Measurements from ENCODE around the gene C22orf31.

The C22orf31 gene

DNA sequence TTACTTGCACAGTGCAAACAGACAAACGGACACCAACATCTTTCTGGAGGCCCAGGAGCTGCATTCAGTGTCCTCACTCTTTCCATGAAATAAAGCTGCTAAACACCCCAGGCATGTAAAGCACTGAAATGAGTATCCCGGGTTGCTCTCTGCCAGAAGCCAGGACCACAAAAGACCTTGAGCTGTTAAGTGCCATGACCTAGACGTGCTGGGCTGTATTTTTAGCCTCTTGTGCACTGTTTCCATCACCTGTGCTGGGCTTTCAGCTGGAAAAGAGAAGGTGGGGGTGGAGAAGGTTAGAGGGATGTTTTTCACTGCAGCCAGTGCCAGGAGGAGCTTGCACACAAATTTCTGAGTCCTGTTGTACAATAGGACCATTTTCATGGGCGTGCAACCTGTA, 7.8 kb upstream of the C22orf31 start:
- peaks cover 4% of the 10 kb centered on the region for H3K79me1 ChIP-seq (ENCODE audit: low read length)
- H3K18ac ChIP-seq (ENCODE audit: low read length) = no peak overlapping the region
- H2BK12ac ChIP-seq (ENCODE audit: low read length) = no peak overlapping the region
- peaks cover 3% of the 10 kb centered on the region for H3K9me3 ChIP-seq (ENCODE audit: insufficient read depth, low read depth, low read length)
- WGBS (ENCODE audit: extremely low coverage, insufficient coverage, insufficient read length) = no CpG with 5 or more reads among the region's 4 CpGs
- peaks cover 7% of the 10 kb centered on the region for H3K27me3 ChIP-seq (ENCODE audit: insufficient read depth, low read length)
- no peak overlapping the region for H2BK120ac ChIP-seq (ENCODE audit: insufficient read depth, low read length, poor library complexity)
- H2AFZ ChIP-seq (ENCODE audit: insufficient read depth, low read length, poor library complexity) = no peak overlapping the region
- H3K4ac ChIP-seq (ENCODE audit: low read depth, low read length) = no peak overlapping the region
- no peak overlapping the region for H3K4me2 ChIP-seq (ENCODE audit: low read length)
- H3K14ac ChIP-seq (ENCODE audit: low read length) = no peak overlapping the region
- H3K9ac ChIP-seq (ENCODE audit: low read length) = no peak overlapping the region
- no peaks in the 10 kb centered on the region for H3K79me2 ChIP-seq (ENCODE audit: control insufficient read depth, insufficient read depth, low read length, poor library complexity)
- DNase-seq = no peak
- no peak overlapping the region for H4K12ac ChIP-seq (ENCODE audit: low read depth, low read length)
- no peak overlapping the region for H2AK5ac ChIP-seq (ENCODE audit: low read length)
- H4K91ac ChIP-seq (ENCODE audit: low read depth, low read length) = no peak overlapping the region
- H3K23ac ChIP-seq (ENCODE audit: low read length) = no peak overlapping the region
- H3K4me1 ChIP-seq (ENCODE audit: control insufficient read depth in 1 of 2, insufficient read depth in 2 of 2, low read length in 2 of 2) = peaks cover 3 to 18% of the 10 kb centered on the region in 2 experiments
- no peaks in the 10 kb centered on the region for H3K36me3 ChIP-seq (ENCODE audit: control insufficient read depth in 1 of 2, insufficient read depth in 2 of 2, low read length in 2 of 2)
- H3K4me3 ChIP-seq (ENCODE audit: low read depth, low read length) = no peak overlapping the region
- H3K27ac ChIP-seq (ENCODE audit: low read depth, low read length) = no peak overlapping the region
- H2BK5ac ChIP-seq (ENCODE audit: low read depth, low read length, poor library complexity) = no peak overlapping the region
- H4K8ac ChIP-seq (ENCODE audit: low read depth, low read length) = no peak overlapping the region

DNA sequence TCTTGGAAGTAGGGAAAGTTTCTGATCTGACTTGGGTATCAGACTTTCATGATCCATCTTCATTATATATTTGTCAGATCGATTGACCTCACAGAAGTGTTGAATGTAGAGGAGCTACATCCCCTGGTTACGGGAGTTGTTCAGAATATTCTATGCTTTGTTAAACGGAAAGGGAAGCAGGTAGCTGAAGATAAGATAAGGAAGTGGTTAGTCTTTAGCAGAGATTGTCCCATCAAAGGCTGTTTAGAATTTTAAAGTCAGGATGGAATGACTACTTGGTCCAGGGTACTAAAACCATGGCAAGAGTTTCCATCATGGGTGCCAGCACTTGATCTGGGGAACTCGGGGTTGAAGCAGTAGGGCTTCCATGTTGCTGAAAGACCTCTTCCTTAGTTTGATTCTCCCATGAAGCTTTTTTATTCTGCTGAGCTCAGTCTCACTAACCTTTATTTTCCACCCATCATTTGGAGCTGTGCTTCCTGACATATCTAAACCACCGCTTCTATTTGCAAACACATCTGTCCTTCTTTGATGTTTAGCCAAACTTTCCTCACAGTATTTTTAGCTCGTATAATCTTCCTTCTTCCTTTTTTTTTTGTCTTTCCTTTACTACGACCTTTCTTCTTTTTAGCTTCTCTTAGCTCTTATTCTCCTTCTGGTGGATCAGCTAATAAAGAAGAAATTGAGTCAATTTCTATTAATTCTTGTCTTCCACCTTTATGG, 4.0 kb upstream of the C22orf31 start:
- no peaks in the 10 kb centered on the region for H3K79me2 ChIP-seq (ENCODE audit: control insufficient read depth, insufficient read depth, low read length, poor library complexity)
- H3K4me3 ChIP-seq (ENCODE audit: low read depth, low read length) = no peak overlapping the region
- no CpG with 5 or more reads among the region's 7 CpGs for WGBS (ENCODE audit: extremely low coverage, insufficient coverage, insufficient read length)
- no peaks in the 10 kb centered on the region for H3K27me3 ChIP-seq (ENCODE audit: insufficient read depth, low read length)
- H2BK120ac ChIP-seq (ENCODE audit: insufficient read depth, low read length, poor library complexity) = no peak overlapping the region
- H4K91ac ChIP-seq (ENCODE audit: low read depth, low read length) = no peak overlapping the region
- peaks cover 4% of the 10 kb centered on the region for H3K9me3 ChIP-seq (ENCODE audit: insufficient read depth, low read depth, low read length)
- H2BK12ac ChIP-seq (ENCODE audit: low read length) = no peak overlapping the region
- no peaks in the 10 kb centered on the region for H3K4me1 ChIP-seq (ENCODE audit: control insufficient read depth in 1 of 2, insufficient read depth in 2 of 2, low read length in 2 of 2)
- peaks cover 3% of the 10 kb centered on the region for H3K79me1 ChIP-seq (ENCODE audit: low read length)
- no peak overlapping the region for H3K18ac ChIP-seq (ENCODE audit: low read length)
- no peak overlapping the region for H2BK5ac ChIP-seq (ENCODE audit: low read depth, low read length, poor library complexity)
- no peak overlapping the region for H4K8ac ChIP-seq (ENCODE audit: low read depth, low read length)
- no peak for DNase-seq
- H3K27ac ChIP-seq (ENCODE audit: low read depth, low read length) = no peak overlapping the region
- no peak overlapping the region for H3K23ac ChIP-seq (ENCODE audit: low read length)
- no peaks in the 10 kb centered on the region for H3K36me3 ChIP-seq (ENCODE audit: control insufficient read depth in 1 of 2, insufficient read depth in 2 of 2, low read length in 2 of 2)
- H2AFZ ChIP-seq (ENCODE audit: insufficient read depth, low read length, poor library complexity) = no peak overlapping the region
- H3K4ac ChIP-seq (ENCODE audit: low read depth, low read length) = no peak overlapping the region
- H3K4me2 ChIP-seq (ENCODE audit: low read length) = no peak overlapping the region
- H4K12ac ChIP-seq (ENCODE audit: low read depth, low read length) = no peak overlapping the region
- no peak overlapping the region for H2AK5ac ChIP-seq (ENCODE audit: low read length)
- H3K14ac ChIP-seq (ENCODE audit: low read length) = no peak overlapping the region
- no peak overlapping the region for H3K9ac ChIP-seq (ENCODE audit: low read length)

DNA sequence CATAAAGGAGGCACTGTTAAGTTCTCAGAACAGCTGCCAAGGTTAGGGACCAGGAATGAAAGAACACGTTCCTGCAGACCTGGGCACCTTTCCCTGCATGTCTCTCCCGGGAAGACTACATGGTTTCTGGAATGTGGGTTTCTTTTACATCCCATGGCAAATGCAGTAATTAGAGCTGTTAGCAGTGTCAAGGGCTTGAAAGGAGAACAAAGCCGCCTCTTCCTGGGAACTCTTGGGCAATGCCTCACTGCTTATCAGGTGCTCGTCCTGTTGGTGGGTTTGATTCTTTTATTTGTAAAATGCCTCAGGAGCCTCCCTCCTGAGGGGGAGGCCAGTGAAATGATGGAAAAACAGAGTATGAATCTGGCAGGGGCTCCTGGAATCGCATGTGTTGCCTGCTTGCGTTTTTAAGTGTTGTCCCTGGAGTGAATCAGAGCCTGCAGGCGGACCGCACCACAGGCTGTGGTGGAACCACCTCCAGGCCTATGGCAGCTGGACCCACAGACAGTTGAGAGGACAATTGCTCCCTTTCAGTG, 723 bp upstream of the C22orf31 start:
- peaks cover 3% of the 10 kb centered on the region for H3K79me1 ChIP-seq (ENCODE audit: low read length)
- H3K27me3 ChIP-seq (ENCODE audit: insufficient read depth, low read length) = no peaks in the 10 kb centered on the region
- no peak for DNase-seq
- no peak overlapping the region for H3K23ac ChIP-seq (ENCODE audit: low read length)
- H3K4ac ChIP-seq (ENCODE audit: low read depth, low read length) = no peak overlapping the region
- H3K9ac ChIP-seq (ENCODE audit: low read length) = no peak overlapping the region
- no CpG with 5 or more reads among the region's 8 CpGs for WGBS (ENCODE audit: extremely low coverage, insufficient coverage, insufficient read length)
- no peak overlapping the region for H2BK12ac ChIP-seq (ENCODE audit: low read length)
- no peak overlapping the region for H2AK5ac ChIP-seq (ENCODE audit: low read length)
- no peak overlapping the region for H2AFZ ChIP-seq (ENCODE audit: insufficient read depth, low read length, poor library complexity)
- H3K79me2 ChIP-seq (ENCODE audit: control insufficient read depth, insufficient read depth, low read length, poor library complexity) = no peaks in the 10 kb centered on the region
- H3K4me3 ChIP-seq (ENCODE audit: low read depth, low read length) = no peak overlapping the region
- no peak overlapping the region for H2BK5ac ChIP-seq (ENCODE audit: low read depth, low read length, poor library complexity)
- peaks cover 4% of the 10 kb centered on the region for H3K9me3 ChIP-seq (ENCODE audit: insufficient read depth, low read depth, low read length)
- H2BK120ac ChIP-seq (ENCODE audit: insufficient read depth, low read length, poor library complexity) = peak overlapping the region; percentile 41
- H3K36me3 ChIP-seq (ENCODE audit: control insufficient read depth in 1 of 2, insufficient read depth in 2 of 2, low read length in 2 of 2) = no peaks in the 10 kb centered on the region
- no peak overlapping the region for H3K18ac ChIP-seq (ENCODE audit: low read length)
- H4K8ac ChIP-seq (ENCODE audit: low read depth, low read length) = no peak overlapping the region
- no peak overlapping the region for H3K4me2 ChIP-seq (ENCODE audit: low read length)
- H3K27ac ChIP-seq (ENCODE audit: low read depth, low read length) = no peak overlapping the region
- H3K4me1 ChIP-seq (ENCODE audit: control insufficient read depth in 1 of 2, insufficient read depth in 2 of 2, low read length in 2 of 2) = no peaks in the 10 kb centered on the region
- H4K91ac ChIP-seq (ENCODE audit: low read depth, low read length) = no peak overlapping the region
- no peak overlapping the region for H4K12ac ChIP-seq (ENCODE audit: low read depth, low read length)
- H3K14ac ChIP-seq (ENCODE audit: low read length) = peak overlapping the region; percentile 53

DNA sequence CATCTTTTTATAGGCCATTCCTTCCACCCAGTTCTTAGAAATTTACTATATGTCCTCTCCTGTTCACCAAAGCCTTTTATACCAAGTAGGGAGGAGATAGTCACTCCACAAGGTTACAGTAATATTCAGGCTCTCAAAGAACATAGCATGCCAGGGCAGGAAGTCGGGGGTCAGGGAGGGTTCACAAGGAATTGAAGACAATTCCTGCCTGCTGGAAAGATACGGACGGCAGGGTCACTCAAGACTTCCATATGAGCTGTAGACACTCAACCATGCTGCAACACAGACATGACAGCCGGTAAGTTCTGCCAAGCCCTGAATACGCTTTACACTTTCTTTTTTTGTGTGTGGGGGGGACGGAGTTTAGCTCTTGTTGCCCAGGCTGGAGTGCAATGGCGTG, 700 bp downstream of the C22orf31 start:
- Histone ChIP-seq H3K4ac (ENCODE audit: low read depth, low read length) (no peak overlapping the region), H2AK5ac (ENCODE audit: low read length) (no peak overlapping the region), H3K79me1 (ENCODE audit: low read length) (peaks cover 3% of the 10 kb centered on the region), H2BK12ac (ENCODE audit: low read length) (no peak overlapping the region), H3K4me3 (ENCODE audit: low read depth, low read length) (no peak overlapping the region), H3K4me2 (ENCODE audit: low read length) (no peak overlapping the region), H2BK120ac (ENCODE audit: insufficient read depth, low read length, poor library complexity) (peak overlapping the region; percentile 7), H3K36me3 (ENCODE audit: control insufficient read depth in 1 of 2, insufficient read depth in 2 of 2, low read length in 2 of 2) (no peaks in the 10 kb centered on the region), H3K9ac (ENCODE audit: low read length) (no peak overlapping the region), H4K12ac (ENCODE audit: low read depth, low read length) (no peak overlapping the region), H3K27ac (ENCODE audit: low read depth, low read length) (no peak overlapping the region), H3K23ac (ENCODE audit: low read length) (no peak overlapping the region), H3K79me2 (ENCODE audit: control insufficient read depth, insufficient read depth, low read length, poor library complexity) (no peaks in the 10 kb centered on the region), H2AFZ (ENCODE audit: insufficient read depth, low read length, poor library complexity) (no peak overlapping the region), H4K91ac (ENCODE audit: low read depth, low read length) (peak overlapping the region; percentile 43), H2BK5ac (ENCODE audit: low read depth, low read length, poor library complexity) (no peak overlapping the region), H3K18ac (ENCODE audit: low read length) (no peak overlapping the region), H3K27me3 (ENCODE audit: insufficient read depth, low read length) (no peaks in the 10 kb centered on the region), H3K9me3 (ENCODE audit: insufficient read depth, low read depth, low read length) (peaks cover 4% of the 10 kb centered on the region), H4K8ac (ENCODE audit: low read depth, low read length) (no peak overlapping the region), H3K14ac (ENCODE audit: low read length) (no peak overlapping the region), H3K4me1 (ENCODE audit: control insufficient read depth in 1 of 2, insufficient read depth in 2 of 2, low read length in 2 of 2) (no peaks in the 10 kb centered on the region)
- DNase-seq = no peak
- WGBS (ENCODE audit: extremely low coverage, insufficient coverage, insufficient read length) = no CpG with 5 or more reads among the region's 7 CpGs

Measured in trophoblast cell (in vitro differentiated cells and primary cell).